GM12878 (cell line): ENCODE measurements around the gene ACTG1. TPM values are rescaled to one million over a fixed set of nuclear protein-coding genes. Genes with fewer than 3 reads are reported as not detected.

Source experiments
- ATF7 ChIP-seq: fragments of 450-650 bp; IDR thresholded peaks from 2 replicates; pipeline ENCODE4 v1.6.1; 2016; ENCODE audit warnings: low read depth, mild to moderate bottlenecking
- BHLHE40 ChIP-seq, 2 experiments: fragments of 450-650 bp in 1 of 2; IDR thresholded peaks; 2 replicates each; pipeline ENCODE4 v1.6.1; 2011 to 2017; ENCODE audit warnings: low read depth in 2 of 2, borderline replicate concordance in 1 of 2, improper control_type of control experiment in 1 of 2, low read length in 1 of 2, mild to moderate bottlenecking in 1 of 2
- BRCA1 ChIP-seq: IDR thresholded peaks from 2 replicates; pipeline ENCODE4 v1.6.1; 2011; ENCODE audit warnings: low read depth, low read length, improper control_type of control experiment
- CHD1 ChIP-seq: IDR thresholded peaks from 2 replicates; pipeline ENCODE4 v1.6.1; 2012; ENCODE audit warnings: low read depth, low read length, improper control_type of control experiment
- CREM ChIP-seq: IDR thresholded peaks from 2 replicates; pipeline ENCODE4 v1.6.1; 2014; ENCODE audit warnings: antibody characterized with exemption, low read depth
- E2F8 ChIP-seq: fragments of 450-650 bp; IDR thresholded peaks from 2 replicates; pipeline ENCODE4 v1.6.1; 2018; ENCODE audit warnings: mild to moderate bottlenecking, low read depth, moderate library complexity; ENCODE audit not compliant: partially characterized antibody
- GABPA ChIP-seq: IDR thresholded peaks from 2 replicates; pipeline ENCODE4 v1.6.1; 2014; ENCODE audit warnings: antibody characterized with exemption, low read depth, mild to moderate bottlenecking, inconsistent platforms
- HDGF ChIP-seq: fragments of 450-650 bp; IDR thresholded peaks from 2 replicates; pipeline ENCODE4 v1.6.1; 2016; ENCODE audit warnings: antibody characterized with exemption
- IRF5 ChIP-seq: fragments of 450-650 bp; IDR thresholded peaks from 2 replicates; pipeline ENCODE4 v1.6.1; 2017; ENCODE audit warnings: borderline replicate concordance
- NFYA ChIP-seq: IDR thresholded peaks from 2 replicates; pipeline ENCODE4 v1.6.1; 2011; ENCODE audit warnings: low read depth, mild to moderate bottlenecking, low read length, improper control_type of control experiment, borderline replicate concordance
- NFYB ChIP-seq: IDR thresholded peaks from 2 replicates; pipeline ENCODE4 v1.6.1; 2011; ENCODE audit warnings: low read depth, mild to moderate bottlenecking, low read length, improper control_type of control experiment, moderate library complexity; ENCODE audit not compliant: insufficient read depth
- POLR2A ChIP-seq: IDR thresholded peaks from 2 replicates; pipeline ENCODE4 v1.6.1; 2011; ENCODE audit warnings: low read depth, mild to moderate bottlenecking, low read length
- RAD21 ChIP-seq: IDR thresholded peaks from 2 replicates; pipeline ENCODE4 v1.6.1; 2011; ENCODE audit warnings: mild to moderate bottlenecking, low read depth, low read length, moderate library complexity; ENCODE audit not compliant: insufficient read depth
- REST ChIP-seq: IDR thresholded peaks from 2 replicates; pipeline ENCODE4 v1.6.1; 2012; ENCODE audit warnings: mild to moderate bottlenecking, low read depth, low read length
- SIX5 ChIP-seq: IDR thresholded peaks from 2 replicates; pipeline ENCODE4 v1.6.1; 2011; ENCODE audit warnings: mild to moderate bottlenecking, low read depth, low read length, moderate library complexity; ENCODE audit not compliant: severe bottlenecking
- TARDBP ChIP-seq: IDR thresholded peaks from 2 replicates; pipeline ENCODE4 v1.6.1; 2016; ENCODE audit warnings: borderline replicate concordance
- ZBED1 ChIP-seq: IDR thresholded peaks from 2 replicates; pipeline ENCODE4 v1.6.1; 2016; ENCODE audit warnings: borderline replicate concordance
- ZNF24 ChIP-seq: fragments of 450-650 bp; IDR thresholded peaks from 2 replicates; pipeline ENCODE4 v1.6.1; 2017; ENCODE audit warnings: antibody characterized with exemption, mild to moderate bottlenecking
- polyA plus RNA-seq, 11 experiments: library from polyadenylated mRNA; depleted of rRNA in 4 of 11; unstranded in 6 of 11; stranded (reverse) in 5 of 11; fragments of >200 nt; fragmentation: Nextera tagmentation in 4 of 11; fragmentation: Illumina TruSeq in 1 of 11; extraction: Ambion mirVana in 4 of 11; extraction: Trizol in 1 of 11; gene quantifications; 1 replicate in 1 of 11; 2 replicates in 10 of 11; pipeline versions ENCODE4 v1.2.1 to v1.2.3, GENCODE V29; 2011 to 2016; ENCODE audit warnings: inconsistent platforms in 2 of 11, missing spikeins in 2 of 11, low read depth in 1 of 11
- total RNA-seq, 4 experiments: library from RNA; depleted of rRNA in 3 of 4; stranded (reverse); fragments of >200 nt in 3 of 4; fragmentation: Illumina TruSeq in 1 of 4; extraction: Trizol in 1 of 4; gene quantifications; 2 replicates each; pipeline versions ENCODE4 v1.2.1 to v1.2.3, GENCODE V29; 2013 to 2021
- TF ChIP-seq, protein P1 (sequence below): IDR thresholded peaks from 2 replicates; pipeline ENCODE4 v1.6.1; 2011; ENCODE audit warnings: low read depth, low read length, improper control_type of control experiment, borderline replicate concordance

The ACTG1 gene
- total and polyA plus RNA-seq, 10 of the 15 experiments (the other 5 are each of a cell fraction or from before 2014, with no cell fraction given), result 810 to 6,105 (median 3,650) TPM

DNA sequence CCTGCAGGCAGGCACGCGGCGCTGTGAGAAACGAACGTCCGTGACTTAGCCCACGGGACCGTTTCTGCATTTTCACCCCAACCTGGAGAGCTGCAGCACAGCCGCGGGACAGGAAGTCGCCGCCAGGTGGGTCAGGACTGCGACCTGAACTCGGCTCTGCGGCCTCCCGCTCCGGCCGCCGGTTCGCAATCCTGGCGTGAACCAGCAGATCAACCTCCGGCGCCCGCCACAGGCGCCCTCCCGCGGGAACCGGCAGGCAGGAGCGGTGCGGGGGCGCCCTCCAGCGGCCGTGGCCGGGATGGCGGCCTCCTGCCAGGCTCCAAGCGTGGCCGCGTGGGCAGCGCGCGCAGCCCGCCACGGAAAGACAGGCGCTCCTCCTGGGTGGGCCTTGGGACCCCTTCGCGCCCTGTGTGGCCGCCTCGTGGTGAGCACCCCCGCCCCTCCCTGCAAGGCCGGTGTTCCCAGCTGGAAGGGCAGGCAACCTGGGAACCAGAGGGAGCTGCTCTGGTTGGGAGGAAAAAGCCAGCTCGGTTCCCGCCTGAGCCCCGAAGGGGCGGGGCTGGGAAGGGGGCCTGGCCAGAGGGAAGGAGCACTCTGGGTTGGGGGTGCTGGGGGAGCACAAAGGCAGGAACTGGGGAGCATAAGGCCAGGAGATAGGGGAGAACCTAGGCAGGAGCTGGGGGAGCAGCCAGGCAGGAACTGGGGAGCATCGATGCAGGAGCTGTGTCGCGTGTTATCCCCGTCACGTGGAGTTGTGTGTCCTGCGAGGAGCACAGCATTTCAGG is 28.2 kb downstream of the ACTG1 start (continued):
- TF ChIP-seq IRF5, result no peak
- TF ChIP-seq BRCA1, result no peak
- no peak for TF ChIP-seq E2F8
- no peak for TF ChIP-seq POLR2A
- no peak for TF ChIP-seq NFYB
- no peak for TF ChIP-seq CHD1
- no peak for TF ChIP-seq HDGF
- TF ChIP-seq RAD21, result peak; percentile 94
- TF ChIP-seq ZBED1, result no peak
- TF ChIP-seq ZNF24, result peak; percentile 33; the same call in 1 of the 2 replicates
- TF ChIP-seq TARDBP, result no peak
- no peak for TF ChIP-seq GABPA
- TF ChIP-seq SIX5, result no peak
- TF ChIP-seq BHLHE40 (IDR thresholded peaks at IDR 0.05; ENCODE audit: borderline replicate concordance in 1 of 2, low read depth in 2 of 2, low read length in 1 of 2), result peak; percentile 71 to 79; a peak in 3 of 4 replicates
- TF ChIP-seq ATF7, result no peak
- TF ChIP-seq, protein P1, sequence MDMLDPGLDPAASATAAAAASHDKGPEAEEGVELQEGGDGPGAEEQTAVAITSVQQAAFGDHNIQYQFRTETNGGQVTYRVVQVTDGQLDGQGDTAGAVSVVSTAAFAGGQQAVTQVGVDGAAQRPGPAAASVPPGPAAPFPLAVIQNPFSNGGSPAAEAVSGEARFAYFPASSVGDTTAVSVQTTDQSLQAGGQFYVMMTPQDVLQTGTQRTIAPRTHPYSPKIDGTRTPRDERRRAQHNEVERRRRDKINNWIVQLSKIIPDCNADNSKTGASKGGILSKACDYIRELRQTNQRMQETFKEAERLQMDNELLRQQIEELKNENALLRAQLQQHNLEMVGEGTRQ, result no peak
- TF ChIP-seq CREM, result 0 out of 2 replicates have a peak, but pooled peaks have one; percentile 17
- TF ChIP-seq NFYA, result no peak
- no peak for TF ChIP-seq REST
